WTC11 (cell line): ENCODE results near the gene GNG14.

Experiments
- CBFB ChIP-seq: sonication (generic); formaldehyde crosslinking; IDR thresholded peaks from 2 replicates; pipeline ENCODE4 v1.8.1; 2022; ENCODE audit warnings: mild to moderate bottlenecking, low read depth, missing genetic modification reagents
- CTCF ChIP-seq: fragments of 200-600 bp; IDR thresholded peaks from 2 replicates; pipeline ENCODE4 v1.8.0; 2022; ENCODE audit warnings: antibody characterized with exemption
- JUN ChIP-seq: sonication (generic); formaldehyde crosslinking; IDR thresholded peaks from 2 replicates; pipeline ENCODE4 v1.8.0; 2023; ENCODE audit warnings: mild to moderate bottlenecking, missing genetic modification reagents
- RELA ChIP-seq: sonication (generic); formaldehyde crosslinking; IDR thresholded peaks from 2 replicates; pipeline ENCODE4 v1.8.1; 2022; ENCODE audit warnings: missing genetic modification reagents, mild to moderate bottlenecking, borderline replicate concordance
- ZNF232 ChIP-seq: sonication (generic); formaldehyde crosslinking; IDR thresholded peaks from 2 replicates; pipeline ENCODE4 v1.8.0; 2022; ENCODE audit warnings: mild to moderate bottlenecking, missing genetic modification reagents

DNA sequence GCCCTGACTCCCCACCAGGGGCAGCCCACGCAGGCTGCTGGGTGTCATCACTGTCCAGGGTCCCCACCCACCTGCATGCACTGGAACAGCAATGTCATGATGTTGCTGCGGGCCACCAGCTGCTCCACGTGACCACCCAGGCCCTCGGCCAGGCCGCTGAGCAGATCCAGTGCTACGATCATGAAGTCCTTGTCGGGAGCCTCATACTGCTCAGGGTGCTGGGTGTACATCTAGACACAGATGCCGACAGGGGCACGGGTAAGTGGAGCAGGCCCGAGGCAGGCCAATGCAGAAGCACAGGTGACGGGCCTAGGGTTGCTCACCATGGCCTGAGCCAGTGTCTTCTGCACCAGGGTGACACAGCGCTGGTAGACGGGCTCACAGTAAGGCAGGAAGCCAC, 17.4 kb downstream of the GNG14 start:
- TF ChIP-seq CBFB (CRISPR knock-in tag) (no peak), CTCF (no peak), RELA (CRISPR knock-in tag) (no peak), ZNF232 (no peak), JUN (no peak)
